ENCODE data around the gene TUBE1. TPM values are rescaled to one million over a fixed set of nuclear protein-coding genes. Genes with fewer than 3 reads are reported as not detected.
"Not testable (repeated sequence)": the region's sequence is repeated elsewhere in the genome, so short reads cannot be mapped to it uniquely, and the experiment has no call there.

Gene TUBE1
- total RNA-seq, 1 experiment from 2014 or later: 11.2 TPM

- DNase-seq (ENCODE audit: low read depth): no peak
Observed at GRCh38 chr6:112062966-112063365, 24.3 kb downstream of the TUBE1 start.

DNA sequence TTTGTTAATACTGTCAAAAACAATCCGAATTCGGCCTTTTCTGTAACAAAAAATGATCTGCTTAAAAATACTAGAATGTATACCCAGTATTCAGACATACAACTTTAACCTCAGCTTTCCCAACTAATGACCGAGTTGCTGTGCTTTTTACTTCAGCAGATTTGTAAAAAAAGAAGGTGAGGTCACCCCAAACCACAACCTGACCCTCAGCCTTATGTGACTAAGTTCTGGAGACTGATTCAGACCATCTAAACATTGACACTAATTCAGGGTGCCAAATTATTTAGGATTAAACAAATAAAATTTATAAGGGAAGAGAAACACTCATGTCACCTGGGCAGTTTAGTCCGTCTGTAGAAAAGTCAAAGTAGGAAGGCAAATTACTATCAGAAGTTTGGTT is 25.7 kb downstream of the TUBE1 start:
- peak; percentile 47 for DNase-seq (ENCODE audit: low read depth)

- DNase-seq (ENCODE audit: low read depth): no peak
Observed at GRCh38 chr6:112058243-112059032, 28.8 kb downstream of the TUBE1 start.

GRCh38 chr6:112054555-112055190 is 32.6 kb downstream of the TUBE1 start:
- DNase-seq (ENCODE audit: low read depth): no peak

DNA sequence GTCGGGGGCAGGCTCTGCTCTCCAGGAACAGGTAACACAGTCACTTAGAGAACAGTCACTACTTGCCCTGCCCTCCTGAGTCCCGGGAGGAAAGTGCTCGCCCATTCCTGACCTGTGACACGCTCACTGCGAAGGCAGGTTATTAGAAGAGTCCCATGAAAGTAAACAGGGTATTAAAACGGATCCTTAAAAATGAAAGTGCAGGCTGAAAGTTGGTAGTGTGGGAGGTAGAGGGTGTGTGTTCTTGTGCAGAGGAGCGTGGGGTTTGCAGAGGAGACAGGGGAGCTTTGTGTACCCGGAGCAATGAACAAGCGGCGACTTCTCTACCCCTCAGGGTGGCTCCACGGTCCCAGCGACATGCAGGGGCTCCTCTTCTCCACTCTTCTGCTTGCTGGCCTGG is 33.3 kb downstream of the TUBE1 start, which contains the start of gene CCN6:
TSS of gene CCN6 (plus strand) at position 104 of the 400 bp plus-strand sequence. CDS start at position 358, 254 bp downstream.
- DNase-seq (ENCODE audit: low read depth): no peak

GRCh38 chr6:112051251-112051740 is 36.0 kb downstream of the TUBE1 start:
- DNase-seq (ENCODE audit: low read depth): not testable (repeated sequence)

DNA sequence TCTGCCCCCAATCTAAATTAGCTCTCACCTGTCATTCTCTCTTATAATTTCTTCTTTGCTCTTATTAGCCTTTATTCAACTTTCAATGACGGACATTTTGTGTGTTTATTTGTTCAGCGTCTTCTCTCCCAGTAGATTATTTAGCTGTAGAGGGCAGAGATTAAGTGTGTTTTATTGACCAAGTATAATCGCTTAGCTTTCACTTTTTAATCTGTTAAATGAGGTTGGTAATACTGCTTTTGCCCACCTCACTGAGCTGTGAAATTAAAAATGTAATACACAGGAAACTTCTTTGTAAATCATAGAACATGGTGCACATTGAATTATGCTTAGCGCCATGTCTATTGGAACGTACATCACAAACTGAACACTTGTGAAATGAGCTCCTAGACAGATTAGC is 36.9 kb downstream of the TUBE1 start:
- DNase-seq (ENCODE audit: low read depth): no peak

GRCh38 chr6:112049996-112050395 is 37.3 kb downstream of the TUBE1 start:
- DNase-seq (ENCODE audit: low read depth): no peak

DNA sequence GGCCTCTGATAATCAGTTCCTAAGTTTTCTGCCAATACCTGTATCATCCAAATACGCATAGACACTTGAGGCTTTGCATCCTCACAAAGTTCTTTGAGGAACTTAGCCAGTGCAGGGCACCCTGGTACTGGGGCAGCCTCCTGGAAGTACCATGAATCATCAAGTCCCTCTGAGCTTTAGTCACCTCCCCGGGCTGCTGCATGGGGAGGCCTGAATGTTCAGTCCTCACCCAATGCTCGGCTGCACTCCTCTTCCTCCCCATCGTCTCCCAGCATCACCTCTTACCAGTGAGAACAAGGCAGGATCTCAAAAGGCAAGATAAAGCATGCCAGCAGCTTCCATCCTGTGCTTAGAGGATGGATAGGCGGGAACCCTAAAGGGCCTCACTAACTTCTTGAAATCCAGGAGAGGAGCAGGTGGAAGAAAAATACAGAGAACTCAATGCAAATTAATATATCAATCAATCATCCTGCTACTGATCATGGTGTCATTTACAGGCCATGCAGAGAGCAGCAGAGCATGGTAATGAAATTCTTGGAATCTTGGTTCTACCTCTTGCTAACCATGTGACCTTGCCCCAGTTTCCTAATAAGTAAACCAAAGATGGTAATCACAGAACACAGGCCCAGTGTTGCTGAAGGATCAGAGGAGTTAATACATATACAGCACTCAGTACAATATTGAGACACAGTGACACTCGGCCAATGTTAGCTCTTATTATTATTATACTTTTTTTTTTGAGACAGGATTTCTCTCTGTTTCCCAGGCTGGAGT is 38.1 kb downstream of the TUBE1 start:
- DNase-seq (ENCODE audit: low read depth): no peak

GRCh38 chr6:112047523-112047922 is 39.8 kb downstream of the TUBE1 start:
- DNase-seq (ENCODE audit: low read depth): not testable (repeated sequence)

DNA sequence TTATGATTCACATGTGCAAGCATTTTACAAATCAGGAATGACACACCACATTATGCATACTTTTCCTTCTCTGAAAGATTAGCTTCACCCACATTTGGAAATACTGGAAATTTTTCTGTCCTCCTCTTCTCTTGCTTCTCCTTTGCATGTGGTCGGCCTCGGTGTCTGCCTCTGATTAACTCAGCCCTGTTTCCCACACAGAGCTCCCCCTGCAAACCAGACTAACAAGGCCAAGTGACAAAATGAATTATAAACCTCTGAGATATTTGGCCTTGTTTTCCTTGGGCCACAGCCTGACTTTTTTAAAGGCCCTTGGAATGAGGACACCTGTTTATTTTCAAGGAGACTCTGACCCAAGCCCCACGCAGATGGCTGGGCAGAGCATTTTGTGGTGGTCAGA is 42.4 kb downstream of the TUBE1 start:
- peak; percentile 67 for DNase-seq (ENCODE audit: low read depth)

DNA sequence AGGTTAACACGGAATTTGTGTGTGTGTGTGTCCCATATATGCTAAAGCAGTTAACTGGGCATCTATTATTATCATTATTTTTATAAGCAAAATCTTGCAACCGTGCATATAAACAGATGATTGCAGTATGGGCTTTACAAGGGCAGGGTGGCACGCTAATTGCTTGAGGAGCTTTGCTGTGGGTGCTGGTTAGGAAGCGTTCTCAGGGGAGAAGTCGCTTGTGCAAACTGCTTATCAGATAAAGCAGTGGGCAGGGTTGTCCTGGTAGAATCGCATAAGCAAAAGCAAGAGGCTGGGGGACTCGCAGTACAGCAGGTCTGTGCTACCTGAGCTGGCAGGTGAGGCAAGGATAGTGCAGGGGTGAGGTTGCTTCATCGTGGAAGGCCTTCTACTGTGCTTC is 43.1 kb downstream of the TUBE1 start:
- DNase-seq (ENCODE audit: low read depth): no peak

GRCh38 chr6:112043032-112044007 is 44.0 kb downstream of the TUBE1 start:
- peak; percentile 92 for DNase-seq (ENCODE audit: low read depth)

- no peak for DNase-seq (ENCODE audit: low read depth)
Observed at GRCh38 chr6:112041535-112041934, 45.7 kb downstream of the TUBE1 start.

DNA sequence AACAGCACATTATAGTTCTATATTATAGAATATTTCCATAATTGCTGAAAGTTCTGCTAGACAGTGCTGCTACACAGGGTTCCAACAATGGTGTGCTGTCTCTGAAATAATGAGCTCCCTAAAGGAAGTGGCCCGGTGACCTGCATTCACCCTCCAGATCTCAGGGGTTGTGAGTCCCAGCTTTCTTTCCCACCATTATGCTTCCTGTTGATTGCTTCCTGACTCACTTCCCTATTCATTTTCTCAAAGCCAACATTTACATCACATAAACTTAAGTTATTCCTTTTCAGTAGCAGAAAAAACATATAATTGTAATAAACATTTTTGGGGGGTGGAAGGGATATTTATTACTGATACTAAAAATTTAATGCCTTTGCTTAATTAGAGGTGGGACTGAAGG is 46.3 kb downstream of the TUBE1 start:
- peak; percentile 74 for DNase-seq (ENCODE audit: low read depth)

GRCh38 chr6:112039431-112039770 is 47.9 kb downstream of the TUBE1 start:
- DNase-seq (ENCODE audit: low read depth): no peak

DNA sequence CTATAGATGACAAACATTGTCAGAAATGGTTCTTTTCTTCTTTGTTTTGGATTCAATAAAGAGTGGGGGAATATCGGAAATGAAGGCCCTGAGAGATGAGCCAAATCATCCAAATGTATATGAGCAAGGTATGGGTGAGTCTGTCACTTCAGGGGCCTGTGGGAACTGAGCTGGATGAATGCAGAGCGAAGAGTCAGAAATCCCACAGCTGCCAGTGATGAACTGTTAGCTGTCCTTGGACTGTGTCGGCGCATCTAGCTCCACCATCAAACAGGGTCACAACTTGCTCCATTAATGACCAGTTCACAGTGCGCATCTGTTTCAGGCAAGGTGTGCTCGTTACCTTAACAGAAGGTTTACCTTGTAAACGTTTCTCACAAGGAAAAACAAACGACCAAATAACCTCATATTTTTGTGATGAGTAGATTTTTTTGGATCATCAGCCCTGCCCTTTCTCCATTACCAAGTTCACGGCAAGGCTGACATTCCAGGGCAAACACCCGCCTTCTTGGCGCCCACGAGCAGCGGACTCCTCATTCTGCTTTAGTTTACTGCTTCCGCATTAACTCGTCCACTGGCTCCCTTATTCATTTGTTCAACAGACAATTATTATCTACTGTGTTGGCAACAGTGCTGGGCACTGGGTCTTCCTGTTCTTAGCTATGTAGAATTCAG is 48.4 kb downstream of the TUBE1 start:
- DNase-seq (ENCODE audit: low read depth): peak; percentile 69

DNA sequence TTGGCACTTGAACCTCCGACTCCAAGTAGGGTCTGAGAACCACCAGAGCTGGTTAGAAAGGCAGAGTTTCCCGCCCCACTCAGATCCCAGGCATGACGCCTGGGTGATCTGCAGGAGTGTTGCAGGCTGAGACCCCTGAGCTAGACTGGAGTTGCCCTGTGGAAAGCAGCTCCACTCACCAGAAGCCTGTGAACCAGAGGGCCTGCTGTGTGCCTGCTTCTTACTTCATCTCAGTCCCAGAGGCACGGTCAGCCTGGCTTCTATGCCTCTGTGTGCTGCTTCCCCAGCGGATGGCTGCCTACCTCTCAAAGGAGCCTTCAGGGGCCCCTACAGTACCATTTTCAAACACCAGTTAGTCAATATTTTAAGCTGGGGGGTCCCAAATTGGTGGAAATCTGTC is 49.0 kb downstream of the TUBE1 start:
- peak; percentile 60 for DNase-seq (ENCODE audit: low read depth)

GRCh38 chr6:112037783-112038216 is 49.5 kb downstream of the TUBE1 start:
- DNase-seq (ENCODE audit: low read depth): peak; percentile 99

DNA sequence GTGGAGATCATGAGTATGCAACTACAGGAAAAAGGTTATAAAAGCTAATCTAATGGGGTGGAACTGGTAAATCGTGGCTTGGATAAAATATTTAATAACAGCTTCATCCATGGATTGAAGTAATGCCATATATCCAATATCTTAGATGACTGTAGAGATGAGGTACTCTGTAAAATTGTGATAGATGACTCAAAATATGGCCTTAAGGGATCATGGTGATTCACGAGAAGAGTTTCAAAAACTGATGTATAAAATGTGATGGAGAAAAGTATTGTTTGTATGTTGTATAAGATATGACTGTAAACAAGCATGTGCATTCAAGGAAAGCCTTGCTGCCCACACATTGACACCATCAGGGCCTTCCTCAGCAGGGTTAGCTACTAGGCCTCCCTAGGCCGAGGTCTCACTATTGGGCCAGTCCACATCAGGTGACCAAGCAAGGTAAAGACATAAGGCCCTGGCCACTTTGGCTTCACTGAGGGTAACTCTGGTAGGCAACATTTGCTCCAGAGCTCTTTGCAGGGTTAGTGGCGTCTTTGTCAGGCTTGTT is 51.1 kb downstream of the TUBE1 start:
- DNase-seq (ENCODE audit: low read depth): no peak

Measured in LHCN-M2 (cell line).